ENCODE results near the gene IFITM2. TPM values are rescaled to one million over a fixed set of nuclear protein-coding genes. Genes with fewer than 3 reads are reported as not detected.

IFITM2 gene
- total and polyA plus RNA-seq, 2 donors (not counting 1 experiment from before 2014, with no cell fraction given), result 72.1 to 451 TPM

GRCh38 chr11:270451-271318 lies 36.9 kb upstream of the IFITM2 start:
- TF ChIP-seq, protein P1, sequence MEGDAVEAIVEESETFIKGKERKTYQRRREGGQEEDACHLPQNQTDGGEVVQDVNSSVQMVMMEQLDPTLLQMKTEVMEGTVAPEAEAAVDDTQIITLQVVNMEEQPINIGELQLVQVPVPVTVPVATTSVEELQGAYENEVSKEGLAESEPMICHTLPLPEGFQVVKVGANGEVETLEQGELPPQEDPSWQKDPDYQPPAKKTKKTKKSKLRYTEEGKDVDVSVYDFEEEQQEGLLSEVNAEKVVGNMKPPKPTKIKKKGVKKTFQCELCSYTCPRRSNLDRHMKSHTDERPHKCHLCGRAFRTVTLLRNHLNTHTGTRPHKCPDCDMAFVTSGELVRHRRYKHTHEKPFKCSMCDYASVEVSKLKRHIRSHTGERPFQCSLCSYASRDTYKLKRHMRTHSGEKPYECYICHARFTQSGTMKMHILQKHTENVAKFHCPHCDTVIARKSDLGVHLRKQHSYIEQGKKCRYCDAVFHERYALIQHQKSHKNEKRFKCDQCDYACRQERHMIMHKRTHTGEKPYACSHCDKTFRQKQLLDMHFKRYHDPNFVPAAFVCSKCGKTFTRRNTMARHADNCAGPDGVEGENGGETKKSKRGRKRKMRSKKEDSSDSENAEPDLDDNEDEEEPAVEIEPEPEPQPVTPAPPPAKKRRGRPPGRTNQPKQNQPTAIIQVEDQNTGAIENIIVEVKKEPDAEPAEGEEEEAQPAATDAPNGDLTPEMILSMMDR (IDR thresholded peaks at IDR 0.05), result no peak
- no peak for TF ChIP-seq EZH2 (IDR thresholded peaks at IDR 0.05; ENCODE audit: borderline replicate concordance, insufficient read depth, low read depth, low read length, poor library complexity, severe bottlenecking)
- WGBS (ENCODE audit: insufficient coverage), result 87% methylated on average over 14 of the region's 18 CpGs
- DNase-seq, result peak; percentile 10

GRCh38 chr11:271319-271715 lies 36.3 kb upstream of the IFITM2 start:
- Histone ChIP-seq H3K4me3 (ENCODE audit: control extremely low read depth in 1 of 5, extremely low read depth in 1 of 5, insufficient read depth in 1 of 5, low read depth in 2 of 5, low read length in 4 of 5) (no peak overlapping the region), H3K4me1 (ENCODE audit: control insufficient read depth in 2 of 2, insufficient read depth in 2 of 2, low read length in 2 of 2) (peaks cover 33 to 37% of the 10 kb centered on the region in 2 donors), H3K36me3 (replicated peaks in 1 of 2; ENCODE audit: control extremely low read depth in 1 of 2, control insufficient read depth in 1 of 2, extremely low read depth in 1 of 2, insufficient read depth in 2 of 2, low read length in 1 of 2) (no peaks in the 10 kb centered on the region), H3K27me3 (replicated peaks in 1 of 4; ENCODE audit: control extremely low read depth in 1 of 4, control insufficient read depth in 3 of 4, insufficient read depth in 4 of 4, low read length in 3 of 4) (no peaks in the 10 kb centered on the region), H3K27ac (ENCODE audit: low read length in 2 of 2) (no peak overlapping the region), H3K4me2 (replicated peaks; ENCODE audit: low read depth, low read length, poor library complexity, severe bottlenecking) (no peak overlapping the region), H3K79me2 (ENCODE audit: control insufficient read depth, insufficient read depth, low read length) (peaks cover 11% of the 10 kb centered on the region), H3K9ac (ENCODE audit: low read length) (no peak overlapping the region), H3K9me3 (ENCODE audit: control extremely low read depth in 1 of 3, control insufficient read depth in 2 of 3, insufficient read depth in 1 of 3, low read length in 2 of 3) (peaks cover 0 to 9% (median 3%) of the 10 kb centered on the region in 3 donors), H4K20me1 (ENCODE audit: control insufficient read depth, insufficient read depth, low read length, poor library complexity, severe bottlenecking) (no peaks in the 10 kb centered on the region), H2AFZ (ENCODE audit: insufficient read depth, low read depth, low read length, poor library complexity, severe bottlenecking) (no peak overlapping the region)
- DNase-seq, result no peak
- ChIA-PET POLR2A (interaction anchor here (1.2 kb wide), 1 partner anchor 8 kb away, joined by 3 read pairs; no protein-coding TSS in a partner anchor), CTCF (interaction anchor here (1.2 to 1.4 kb wide), 2 partner anchors 11 to 21 kb away, joined by 4 to 5 read pairs; no protein-coding TSS in a partner anchor)
- no peaks in the 10 kb centered on the region for H3K27me3 Mint-ChIP-seq
- WGBS (ENCODE audit: insufficient coverage), result 97% methylated on average over 7 of the region's 8 CpGs
- no peak for ATAC-seq (ENCODE audit: low read depth)
- intact Hi-C loops (cut with micrococcal nuclease), result no loop called here
- TF ChIP-seq EZH2 (IDR thresholded peaks at IDR 0.05; ENCODE audit: borderline replicate concordance, insufficient read depth, low read depth, low read length, poor library complexity, severe bottlenecking), result no peak
- TF ChIP-seq, protein P1 (IDR thresholded peaks at IDR 0.05), result no peak
- H3K27ac Mint-ChIP-seq, result no peak overlapping the region
- H3K4me1 Mint-ChIP-seq, result peaks cover 46% of the 10 kb centered on the region
- H3K9me3 Mint-ChIP-seq (ENCODE audit: insufficient read depth), result peaks cover 2% of the 10 kb centered on the region
- H3K4me3 Mint-ChIP-seq, result no peak overlapping the region

More at GRCh38 chr11:270451-271318, 36.9 kb upstream of the IFITM2 start:
- no peak overlapping the region for H2AFZ ChIP-seq (ENCODE audit: insufficient read depth, low read depth, low read length, poor library complexity, severe bottlenecking)
- ChIA-PET CTCF (interaction anchor here (1.2 to 1.4 kb wide), 2 partner anchors 12 to 20 kb away, joined by 4 to 5 read pairs; no protein-coding TSS in a partner anchor), POLR2A (interaction anchor here (1.2 kb wide), 1 partner anchor 8 kb away, joined by 3 read pairs; no protein-coding TSS in a partner anchor)
- no peaks in the 10 kb centered on the region for H4K20me1 ChIP-seq (ENCODE audit: control insufficient read depth, insufficient read depth, low read length, poor library complexity, severe bottlenecking)
- peak overlapping the region; percentile 10 for H3K4me3 Mint-ChIP-seq
- H3K9me3 Mint-ChIP-seq (ENCODE audit: insufficient read depth), result peaks cover 2% of the 10 kb centered on the region
- H3K4me1 Mint-ChIP-seq, result peaks cover 43% of the 10 kb centered on the region
- H3K79me2 ChIP-seq (ENCODE audit: control insufficient read depth, insufficient read depth, low read length), result peaks cover 11% of the 10 kb centered on the region
- no peak overlapping the region for H3K4me3 ChIP-seq (ENCODE audit: control extremely low read depth in 1 of 5, extremely low read depth in 1 of 5, insufficient read depth in 1 of 5, low read depth in 2 of 5, low read length in 4 of 5)
- no peaks in the 10 kb centered on the region for H3K36me3 ChIP-seq (replicated peaks in 1 of 2; ENCODE audit: control extremely low read depth in 1 of 2, control insufficient read depth in 1 of 2, extremely low read depth in 1 of 2, insufficient read depth in 2 of 2, low read length in 1 of 2)
- H3K27ac Mint-ChIP-seq, result peak overlapping the region; percentile 94
- no peaks in the 10 kb centered on the region for H3K27me3 ChIP-seq (replicated peaks in 1 of 4; ENCODE audit: control extremely low read depth in 1 of 4, control insufficient read depth in 3 of 4, insufficient read depth in 4 of 4, low read length in 3 of 4)
- intact Hi-C loops (cut with micrococcal nuclease), result no loop called here
- ATAC-seq (ENCODE audit: low read depth), result no peak
- peak overlapping the region; percentile 96 to 98 for H3K27ac ChIP-seq (ENCODE audit: low read length in 2 of 2)
- peaks cover 0 to 13% (median 5%) of the 10 kb centered on the region in 3 donors for H3K9me3 ChIP-seq (ENCODE audit: control extremely low read depth in 1 of 3, control insufficient read depth in 2 of 3, insufficient read depth in 1 of 3, low read length in 2 of 3)
- peak overlapping the region; percentile 96 for H3K4me2 ChIP-seq (replicated peaks; ENCODE audit: low read depth, low read length, poor library complexity, severe bottlenecking)
- H3K4me1 ChIP-seq (ENCODE audit: control insufficient read depth in 2 of 2, insufficient read depth in 2 of 2, low read length in 2 of 2), result peaks cover 33 to 37% of the 10 kb centered on the region in 2 donors
- no peaks in the 10 kb centered on the region for H3K27me3 Mint-ChIP-seq
- no peak overlapping the region for H3K9ac ChIP-seq (ENCODE audit: low read length)

Data from B cell (primary cell).